Activated naive CD8-positive, alpha-beta T cell treated with anti-CD3 and anti-CD28 coated beads for 36 hours (primary cell): ENCODE data around the gene RBP7. TPM values are rescaled to one million over a fixed set of nuclear protein-coding genes. Genes with fewer than 3 reads are reported as not detected.
"Not testable (repeated sequence)": the region's sequence is repeated elsewhere in the genome, so short reads cannot be mapped to it uniquely, and the experiment has no call there.

Experiments
- DNase-seq: peaks from one replicate; pipeline ENCODE4 v3.0.0; 2021
- H3K27ac Mint-ChIP-seq: one replicate; pipeline ENCODE4 v1.8.0; 2022; ENCODE audit warnings: mild to moderate bottlenecking, moderate library complexity, mixed read lengths
- H3K27me3 Mint-ChIP-seq: one replicate; pipeline ENCODE4 v1.8.0; 2022; ENCODE audit warnings: mild to moderate bottlenecking, mixed read lengths
- H3K36me3 Mint-ChIP-seq: one replicate; pipeline ENCODE4 v1.8.0; 2021; ENCODE audit warnings: mild to moderate bottlenecking, mixed read lengths
- H3K4me1 Mint-ChIP-seq: one replicate; pipeline ENCODE4 v1.8.0; 2021; ENCODE audit warnings: mixed read lengths
- H3K4me3 Mint-ChIP-seq: one replicate; pipeline ENCODE4 v1.8.0; 2022; ENCODE audit warnings: mild to moderate bottlenecking, moderate library complexity, mixed read lengths
- H3K9me3 Mint-ChIP-seq: one replicate; pipeline ENCODE4 v1.8.0; 2022; ENCODE audit warnings: mixed read lengths
- total RNA-seq, 2 experiments: library from RNA; stranded (reverse); gene quantifications; one replicate each; pipeline ENCODE4 v1.2.3, GENCODE V29; 2021

RBP7 gene
- total RNA-seq, 2 experiments from 2014 or later = not detected

- H3K27ac Mint-ChIP-seq = no peak overlapping the region
- peaks cover 2% of the 10 kb centered on the region for H3K4me1 Mint-ChIP-seq
- H3K9me3 Mint-ChIP-seq = no peaks in the 10 kb centered on the region
- DNase-seq = no peak
- no peak overlapping the region for H3K4me3 Mint-ChIP-seq
- no peaks in the 10 kb centered on the region for H3K27me3 Mint-ChIP-seq
- no peaks in the 10 kb centered on the region for H3K36me3 Mint-ChIP-seq
Measured at GRCh38 chr1:10020086-10020485, 23.1 kb downstream of the RBP7 start.

DNA sequence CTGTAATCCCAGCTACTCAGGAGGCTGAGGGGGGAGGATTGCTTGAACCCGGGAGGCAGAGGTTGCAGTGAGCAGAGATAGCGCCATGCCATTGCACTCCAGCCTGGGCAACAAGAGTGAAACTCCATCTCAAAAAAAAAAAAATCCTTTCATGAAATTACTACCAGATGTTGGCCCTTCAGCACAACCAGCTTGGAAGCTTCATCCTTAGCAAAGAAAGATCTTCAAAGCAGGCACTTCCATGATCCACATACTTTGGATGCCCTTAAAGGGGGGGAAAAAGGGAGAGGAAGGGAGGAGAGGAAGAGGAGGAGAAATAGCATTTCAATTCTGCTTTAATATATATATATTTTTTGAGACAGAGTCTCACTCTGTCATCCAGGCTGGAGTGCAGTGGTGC is 23.6 kb downstream of the RBP7 start:
- not testable (repeated sequence) for H3K27me3 Mint-ChIP-seq, H3K9me3 Mint-ChIP-seq, H3K4me1 Mint-ChIP-seq, H3K4me3 Mint-ChIP-seq, H3K27ac Mint-ChIP-seq, DNase-seq, H3K36me3 Mint-ChIP-seq

GRCh38 chr1:10021992-10022391 is 25.0 kb downstream of the RBP7 start:
- H3K27ac Mint-ChIP-seq, H3K4me1 Mint-ChIP-seq, H3K9me3 Mint-ChIP-seq, DNase-seq, H3K27me3 Mint-ChIP-seq, H3K36me3 Mint-ChIP-seq, H3K4me3 Mint-ChIP-seq: not testable (repeated sequence)

- H3K27me3 Mint-ChIP-seq = no peaks in the 10 kb centered on the region
- no peak for DNase-seq
- H3K4me3 Mint-ChIP-seq = no peak overlapping the region
- H3K36me3 Mint-ChIP-seq = no peaks in the 10 kb centered on the region
- H3K9me3 Mint-ChIP-seq = no peaks in the 10 kb centered on the region
- H3K27ac Mint-ChIP-seq = no peak overlapping the region
- peaks cover 2% of the 10 kb centered on the region for H3K4me1 Mint-ChIP-seq
Measured at GRCh38 chr1:10022656-10023055, 25.6 kb downstream of the RBP7 start.

- DNase-seq = no peak
- no peak overlapping the region for H3K27ac Mint-ChIP-seq
- H3K4me3 Mint-ChIP-seq = no peak overlapping the region
- H3K4me1 Mint-ChIP-seq = no peaks in the 10 kb centered on the region
- no peaks in the 10 kb centered on the region for H3K27me3 Mint-ChIP-seq
- no peaks in the 10 kb centered on the region for H3K9me3 Mint-ChIP-seq
- no peaks in the 10 kb centered on the region for H3K36me3 Mint-ChIP-seq
Measured at GRCh38 chr1:10025354-10025753, 28.3 kb downstream of the RBP7 start.

GRCh38 chr1:10027027-10027426 is 30.0 kb downstream of the RBP7 start:
- Mint-ChIP-seq H3K27me3 (no peaks in the 10 kb centered on the region), H3K4me1 (peaks cover under 1% of the 10 kb centered on the region), H3K4me3 (no peak overlapping the region), H3K27ac (no peak overlapping the region), H3K36me3 (no peaks in the 10 kb centered on the region), H3K9me3 (no peaks in the 10 kb centered on the region)
- no peak for DNase-seq

DNA sequence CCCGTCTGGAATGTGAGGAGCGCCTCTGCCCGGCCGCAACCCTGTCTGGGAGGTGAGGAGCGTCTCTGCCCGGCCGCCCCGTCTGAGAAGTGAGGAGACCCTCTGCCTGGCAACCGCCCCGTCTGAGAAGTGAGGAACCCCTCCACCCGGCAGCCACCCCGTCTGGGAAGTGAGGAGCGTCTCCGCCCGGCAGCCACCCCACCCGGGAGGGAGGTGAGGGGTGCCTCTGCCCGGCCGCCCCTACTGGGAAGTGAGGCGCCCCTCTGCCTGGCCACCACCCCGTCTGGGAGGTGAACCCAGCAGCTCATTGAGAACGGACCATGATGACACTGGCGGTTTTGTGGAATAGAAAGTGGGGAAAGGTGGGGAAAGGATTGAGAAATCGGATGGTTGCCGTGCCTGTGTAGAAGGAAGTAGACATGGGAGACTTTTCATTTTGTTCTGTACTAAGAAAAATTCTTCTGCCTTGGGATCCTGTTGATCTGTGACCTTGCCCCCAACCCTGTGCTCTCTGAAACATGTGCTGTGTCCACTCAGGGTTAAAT is 32.0 kb downstream of the RBP7 start:
- H3K4me1 Mint-ChIP-seq, H3K27me3 Mint-ChIP-seq, H3K27ac Mint-ChIP-seq, H3K9me3 Mint-ChIP-seq, DNase-seq, H3K4me3 Mint-ChIP-seq, H3K36me3 Mint-ChIP-seq: not testable (repeated sequence)

DNA sequence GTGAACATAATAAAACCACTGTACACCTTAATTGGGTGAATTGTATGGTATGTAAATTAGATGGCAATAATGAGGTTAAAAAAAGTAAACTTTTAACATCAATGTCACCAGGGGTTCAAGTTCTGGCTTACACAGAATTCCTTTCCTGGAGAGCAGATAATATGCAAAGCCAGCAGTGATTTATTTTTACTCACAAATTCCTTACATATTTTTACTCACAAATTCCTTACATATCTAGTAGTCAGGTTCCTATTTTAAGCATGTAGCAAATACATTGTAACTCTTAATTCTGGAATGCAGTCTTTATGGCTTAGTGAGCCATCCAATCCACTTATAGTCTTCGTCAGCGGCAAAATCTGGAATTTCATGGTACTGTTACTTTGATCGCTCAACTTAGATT is 34.4 kb downstream of the RBP7 start:
- H3K4me3 Mint-ChIP-seq = no peak overlapping the region

DNA sequence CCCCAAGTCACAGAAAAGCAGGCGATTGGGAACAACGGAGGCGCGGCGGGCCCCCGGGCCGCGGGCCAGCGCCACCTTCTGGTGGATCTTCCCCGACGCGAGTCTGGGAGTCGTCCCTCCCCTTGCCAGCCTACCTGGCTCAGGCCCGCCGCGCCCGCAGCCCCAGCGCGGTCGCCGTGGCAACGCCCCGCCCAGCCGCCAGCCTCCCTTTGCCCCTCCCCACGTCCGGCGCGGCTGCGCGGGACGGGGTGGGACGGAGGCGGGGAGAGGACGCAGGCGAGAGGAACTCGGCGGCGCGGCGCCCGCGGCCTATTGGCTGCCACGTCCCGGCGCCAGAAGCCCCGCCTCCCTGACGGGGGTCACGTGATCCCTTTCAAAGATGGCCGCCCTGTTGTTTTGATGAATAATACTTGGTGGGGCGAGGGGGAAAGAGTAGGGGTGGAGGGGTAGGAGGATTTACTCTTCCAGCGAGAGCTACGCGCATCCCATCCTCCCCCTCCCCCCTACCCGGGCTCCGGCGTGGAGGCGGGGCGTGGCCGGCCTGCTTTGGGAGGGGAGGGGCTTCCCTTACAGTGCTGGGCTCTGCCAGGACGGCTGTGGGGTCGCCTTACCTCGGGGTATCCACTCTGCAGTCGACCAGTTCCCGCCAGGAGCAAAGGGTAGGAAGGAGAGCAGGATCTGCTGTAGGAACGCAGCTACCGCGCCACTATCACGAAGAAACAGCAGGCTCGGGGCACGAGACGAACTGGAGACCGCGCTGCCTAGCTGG is 35.7 kb downstream of the RBP7 start, which contains the start of gene UBE4B:
UBE4B (plus strand) TSS at position 369 of the 769 bp plus-strand sequence. CDS start 713 bp downstream, outside the sequence.
- no peaks in the 10 kb centered on the region for H3K9me3 Mint-ChIP-seq
- peak within 1 kb of the TSS; percentile 90 for H3K4me3 Mint-ChIP-seq
- DNase-seq = peak; percentile 100
- H3K27me3 Mint-ChIP-seq = no peaks in the 10 kb centered on the region
- H3K36me3 Mint-ChIP-seq = peaks cover 5% of the 10 kb centered on the region
- peak within 1 kb of the TSS; percentile 93 for H3K27ac Mint-ChIP-seq
- H3K4me1 Mint-ChIP-seq = peaks cover 19% of the 10 kb centered on the region

More for the DNA sequence above, 34.4 kb downstream of the RBP7 start:
- Mint-ChIP-seq H3K27ac (no peak overlapping the region), H3K36me3 (peaks cover 5% of the 10 kb centered on the region), H3K4me1 (peaks cover 19% of the 10 kb centered on the region), H3K27me3 (no peaks in the 10 kb centered on the region), H3K9me3 (no peaks in the 10 kb centered on the region)
- no peak for DNase-seq

DNA sequence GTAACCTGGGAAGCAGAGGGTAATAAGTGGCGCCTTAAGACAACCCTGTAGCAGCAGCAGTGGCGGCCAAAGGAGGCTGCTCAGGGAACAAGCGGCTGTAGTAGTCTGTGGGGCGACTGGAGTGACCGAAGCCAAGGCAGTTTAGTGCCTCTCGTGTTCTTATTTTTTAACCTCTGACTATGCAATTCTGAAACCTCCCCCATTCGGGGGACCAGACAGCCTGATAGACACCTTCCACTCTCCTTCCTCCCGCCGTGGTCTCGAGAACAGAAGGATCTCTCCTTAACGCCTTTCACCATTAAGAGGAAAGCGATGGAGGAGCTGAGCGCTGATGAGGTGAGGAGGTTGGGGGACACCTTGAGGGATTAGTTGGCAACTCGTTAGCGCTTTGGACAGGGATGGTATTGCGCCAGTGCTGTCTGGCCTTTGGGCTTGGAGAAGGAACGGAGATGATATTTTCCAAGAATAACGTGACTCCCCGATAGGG is 36.4 kb downstream of the RBP7 start:
- peaks cover 5% of the 10 kb centered on the region for H3K36me3 Mint-ChIP-seq
- no peaks in the 10 kb centered on the region for H3K9me3 Mint-ChIP-seq
- H3K4me3 Mint-ChIP-seq = peak overlapping the region; percentile 90
- DNase-seq = no peak
- H3K4me1 Mint-ChIP-seq = peaks cover 19% of the 10 kb centered on the region
- no peaks in the 10 kb centered on the region for H3K27me3 Mint-ChIP-seq
- peak overlapping the region; percentile 93 for H3K27ac Mint-ChIP-seq

- Mint-ChIP-seq H3K4me1 (peaks cover 22% of the 10 kb centered on the region), H3K36me3 (peaks cover 4% of the 10 kb centered on the region), H3K27me3 (no peaks in the 10 kb centered on the region), H3K4me3 (no peak overlapping the region), H3K27ac (no peak overlapping the region), H3K9me3 (no peaks in the 10 kb centered on the region)
- DNase-seq = no peak
Measured at GRCh38 chr1:10042746-10043145, 45.7 kb downstream of the RBP7 start.

GRCh38 chr1:10045480-10046355 is 48.7 kb downstream of the RBP7 start:
- Mint-ChIP-seq H3K4me1 (peaks cover 20% of the 10 kb centered on the region), H3K36me3 (peaks cover 8% of the 10 kb centered on the region), H3K27me3 (no peaks in the 10 kb centered on the region), H3K27ac (no peak overlapping the region), H3K4me3 (no peak overlapping the region), H3K9me3 (no peaks in the 10 kb centered on the region)
- DNase-seq = no peak

DNA sequence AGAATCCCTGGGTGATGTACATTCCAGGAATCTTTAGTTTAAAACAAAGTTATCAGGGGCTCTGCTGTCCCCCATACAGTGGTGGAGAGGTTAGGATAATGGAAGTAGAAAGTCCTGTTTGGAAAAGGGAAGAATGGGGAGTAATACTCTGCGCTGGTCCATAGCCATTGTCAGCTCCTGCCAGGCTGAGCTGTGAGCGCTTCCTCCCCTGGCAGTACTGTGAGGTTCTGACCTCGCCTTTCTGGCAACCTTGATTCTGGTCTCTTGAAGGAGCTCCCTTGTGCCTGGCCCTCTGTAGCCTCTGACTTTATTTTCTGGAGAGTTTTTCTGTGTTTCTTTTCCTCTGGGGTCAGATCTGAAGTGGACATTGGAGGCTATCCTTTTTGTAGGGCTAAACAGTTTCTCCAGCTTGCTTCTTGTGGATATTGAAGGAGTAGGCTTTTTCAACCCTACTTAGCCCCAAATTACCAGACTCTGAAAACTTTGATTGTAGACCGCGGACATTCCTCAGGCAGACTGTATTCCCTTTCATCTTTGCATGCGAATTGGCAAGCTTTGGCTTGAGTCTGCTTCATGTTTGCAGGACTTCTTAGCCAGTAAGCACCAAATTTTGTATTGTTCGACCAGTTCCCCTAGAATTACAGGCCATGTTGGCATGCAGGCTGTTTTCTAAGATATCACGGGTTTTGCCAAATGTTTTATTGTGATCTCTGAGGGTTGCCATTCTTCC is 49.5 kb downstream of the RBP7 start:
- no peak overlapping the region for H3K4me3 Mint-ChIP-seq
- peaks cover 9% of the 10 kb centered on the region for H3K36me3 Mint-ChIP-seq
- H3K4me1 Mint-ChIP-seq = peaks cover 20% of the 10 kb centered on the region
- no peaks in the 10 kb centered on the region for H3K9me3 Mint-ChIP-seq
- DNase-seq = no peak
- H3K27ac Mint-ChIP-seq = no peak overlapping the region
- H3K27me3 Mint-ChIP-seq = no peaks in the 10 kb centered on the region

DNA sequence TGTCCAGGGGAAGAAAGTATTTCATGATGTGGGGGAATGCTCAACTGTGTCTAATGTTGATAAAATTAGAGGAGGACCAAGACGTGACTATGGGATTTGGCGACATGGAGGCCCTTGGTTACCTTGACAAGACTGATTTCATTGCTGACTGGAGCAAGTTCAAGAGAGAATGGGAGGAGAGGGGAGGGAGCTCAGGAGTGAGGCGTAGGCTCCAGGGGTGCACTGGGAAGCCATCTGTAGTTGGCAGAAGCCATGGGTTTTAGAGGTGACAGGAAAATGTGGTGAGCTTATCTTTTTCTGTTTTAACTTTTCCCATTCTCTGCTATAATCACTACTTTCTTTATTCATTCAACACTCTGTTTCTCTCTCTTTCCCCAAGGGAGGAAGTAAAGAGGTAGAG is 51.6 kb downstream of the RBP7 start:
- Mint-ChIP-seq H3K27ac (no peak overlapping the region), H3K4me3 (no peak overlapping the region), H3K36me3 (peaks cover 8% of the 10 kb centered on the region), H3K27me3 (no peaks in the 10 kb centered on the region), H3K9me3 (no peaks in the 10 kb centered on the region), H3K4me1 (peaks cover 20% of the 10 kb centered on the region)
- DNase-seq = no peak

GRCh38 chr1:10050611-10051010 is 53.6 kb downstream of the RBP7 start:
- Mint-ChIP-seq H3K27me3 (no peaks in the 10 kb centered on the region), H3K4me1 (peaks cover 12% of the 10 kb centered on the region), H3K9me3 (no peaks in the 10 kb centered on the region), H3K36me3 (peaks cover 9% of the 10 kb centered on the region), H3K27ac (no peak overlapping the region), H3K4me3 (no peak overlapping the region)
- DNase-seq = no peak
